H1 (cell line): ENCODE results near the gene SLC39A6.

ENCODE experiments used
- BRCA1 ChIP-seq: IDR thresholded peaks from 2 replicates; pipeline ENCODE4 v1.6.1; 2012; ENCODE audit warnings: low read depth, low read length, improper control_type of control experiment
- EP300 ChIP-seq, 2 experiments: IDR thresholded peaks; 1 replicate in 1 of 2; 2 replicates in 1 of 2; pipeline ENCODE4 v1.6.1; 2011 to 2012; ENCODE audit warnings: low read depth in 2 of 2, low read length in 2 of 2, mild to moderate bottlenecking in 2 of 2, borderline replicate concordance in 1 of 2, inconsistent platforms in 1 of 2, moderate library complexity in 1 of 2
- JUND ChIP-seq: IDR thresholded peaks from 2 replicates; pipeline ENCODE4 v1.6.1; 2011; ENCODE audit warnings: mild to moderate bottlenecking, improper control_type of control experiment, low read length
- KDM1A ChIP-seq: fragments of 200-600, 300-600 bp; sonication (generic); IDR thresholded peaks from 2 replicates; pipeline ENCODE4 v1.7.1; 2016; ENCODE audit warnings: mild to moderate bottlenecking, low read length, borderline replicate concordance
- KDM4A ChIP-seq: IDR thresholded peaks from one replicate; pipeline ENCODE4 v1.7.1; 2012; ENCODE audit warnings: low read depth, mild to moderate bottlenecking, moderate library complexity, low read length, inconsistent platforms; ENCODE audit not compliant: severe bottlenecking
- POLR2A ChIP-seq, 2 experiments: IDR thresholded peaks; 1 replicate in 1 of 2; 2 replicates in 1 of 2; pipeline ENCODE4 v1.6.1; 2011; ENCODE audit warnings: low read depth in 2 of 2, low read length in 2 of 2, mild to moderate bottlenecking in 2 of 2; ENCODE audit errors: control extremely low read depth in 1 of 2
- RAD21 ChIP-seq, 2 experiments: IDR thresholded peaks in 1 of 2; conservative IDR thresholded peaks in 1 of 2; 2 replicates each; pipeline ENCODE4 v1.6.1; 2011; ENCODE audit warnings: low read depth in 2 of 2, low read length in 2 of 2, improper control_type of control experiment in 1 of 2, inconsistent platforms in 1 of 2, mild to moderate bottlenecking in 1 of 2, moderate library complexity in 1 of 2
- SP1 ChIP-seq: IDR thresholded peaks from 2 replicates; pipeline ENCODE4 v1.6.1; 2011; ENCODE audit warnings: low read depth, low read length
- SP2 ChIP-seq: IDR thresholded peaks from 2 replicates; pipeline ENCODE4 v1.6.1; 2012; ENCODE audit warnings: mild to moderate bottlenecking, low read length, inconsistent platforms
- SP4 ChIP-seq: IDR thresholded peaks from 2 replicates; pipeline ENCODE4 v1.6.1; 2012; ENCODE audit warnings: low read length, inconsistent platforms
- TF ChIP-seq, protein P1 (sequence below), 3 experiments: IDR thresholded peaks; 1 replicate in 2 of 3; 2 replicates in 1 of 3; pipeline versions ENCODE4 v1.5.1 to v1.6.1; 2011; ENCODE audit warnings: low read length in 3 of 3, mild to moderate bottlenecking in 3 of 3, inconsistent platforms in 2 of 3, low read depth in 1 of 3, moderate library complexity in 1 of 3; ENCODE audit not compliant: insufficient read depth in 1 of 3; ENCODE audit errors: control extremely low read depth in 1 of 3

DNA sequence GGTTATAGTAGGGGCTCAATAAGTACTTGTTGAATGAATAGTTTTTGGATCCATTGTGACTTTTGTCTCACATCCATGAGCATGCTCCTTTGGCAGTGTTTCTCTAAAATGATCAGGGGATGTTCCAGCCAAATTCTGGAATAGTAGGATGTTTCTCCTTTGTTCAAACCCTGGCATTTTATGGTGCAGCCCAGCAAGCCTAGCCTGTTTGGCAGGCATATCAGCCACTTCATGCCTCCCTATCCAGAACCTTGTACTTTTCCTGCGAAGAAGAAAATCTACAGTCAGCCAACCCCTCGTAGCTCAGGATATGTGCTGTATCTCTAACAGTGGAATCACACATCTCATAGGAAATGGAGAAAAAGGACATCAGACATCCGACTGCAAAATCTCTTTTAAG lies 34.7 kb downstream of the SLC39A6 start:
- no peak for TF ChIP-seq POLR2A (IDR thresholded peaks at IDR 0.05; ENCODE audit: control extremely low read depth in 1 of 2, low read depth in 2 of 2, low read length in 2 of 2)
- TF ChIP-seq, protein P1, sequence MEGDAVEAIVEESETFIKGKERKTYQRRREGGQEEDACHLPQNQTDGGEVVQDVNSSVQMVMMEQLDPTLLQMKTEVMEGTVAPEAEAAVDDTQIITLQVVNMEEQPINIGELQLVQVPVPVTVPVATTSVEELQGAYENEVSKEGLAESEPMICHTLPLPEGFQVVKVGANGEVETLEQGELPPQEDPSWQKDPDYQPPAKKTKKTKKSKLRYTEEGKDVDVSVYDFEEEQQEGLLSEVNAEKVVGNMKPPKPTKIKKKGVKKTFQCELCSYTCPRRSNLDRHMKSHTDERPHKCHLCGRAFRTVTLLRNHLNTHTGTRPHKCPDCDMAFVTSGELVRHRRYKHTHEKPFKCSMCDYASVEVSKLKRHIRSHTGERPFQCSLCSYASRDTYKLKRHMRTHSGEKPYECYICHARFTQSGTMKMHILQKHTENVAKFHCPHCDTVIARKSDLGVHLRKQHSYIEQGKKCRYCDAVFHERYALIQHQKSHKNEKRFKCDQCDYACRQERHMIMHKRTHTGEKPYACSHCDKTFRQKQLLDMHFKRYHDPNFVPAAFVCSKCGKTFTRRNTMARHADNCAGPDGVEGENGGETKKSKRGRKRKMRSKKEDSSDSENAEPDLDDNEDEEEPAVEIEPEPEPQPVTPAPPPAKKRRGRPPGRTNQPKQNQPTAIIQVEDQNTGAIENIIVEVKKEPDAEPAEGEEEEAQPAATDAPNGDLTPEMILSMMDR (IDR thresholded peaks at IDR 0.05; ENCODE audit: control extremely low read depth in 1 of 3, insufficient read depth in 1 of 3, low read depth in 1 of 3, low read length in 3 of 3) = no peak
- no peak for TF ChIP-seq SP1
- TF ChIP-seq KDM1A = no peak
- no peak for TF ChIP-seq EP300 (IDR thresholded peaks at IDR 0.05; ENCODE audit: borderline replicate concordance in 1 of 2, low read depth in 2 of 2, low read length in 2 of 2)
- no peak for TF ChIP-seq RAD21 (IDR thresholded peaks at IDR 0.05 in 1 of 2, conservative IDR thresholded peaks at IDR 0.05 in 1 of 2; ENCODE audit: low read depth in 2 of 2, low read length in 2 of 2)
- no peak for TF ChIP-seq BRCA1
- no peak for TF ChIP-seq SP2
- no peak for TF ChIP-seq SP4
- TF ChIP-seq JUND = no peak
- TF ChIP-seq KDM4A = no peak
